GM12878 (cell line): ENCODE results near the gene TBCA.

Experiments
- CREB1 ChIP-seq: IDR thresholded peaks from 2 replicates; pipeline ENCODE4 v1.6.1; 2012; ENCODE audit warnings: low read depth, mild to moderate bottlenecking, inconsistent platforms
- MTA3 ChIP-seq: IDR thresholded peaks from 2 replicates; pipeline ENCODE4 v1.6.1; 2012; ENCODE audit warnings: low read length, inconsistent platforms, borderline replicate concordance
- POLR2A ChIP-seq: IDR thresholded peaks from 2 replicates; pipeline ENCODE4 v1.6.1; 2011; ENCODE audit warnings: low read depth, mild to moderate bottlenecking, low read length
- POLR2AphosphoS5 ChIP-seq: IDR thresholded peaks from 2 replicates; pipeline ENCODE4 v1.6.1; 2011; ENCODE audit warnings: mild to moderate bottlenecking, low read length, inconsistent platforms
- RCOR1 ChIP-seq: conservative IDR thresholded peaks from 2 replicates; pipeline ENCODE4 v1.6.1; 2012; ENCODE audit warnings: low read depth, low read length, improper control_type of control experiment
- SUPT20H ChIP-seq: IDR thresholded peaks from 2 replicates; pipeline ENCODE4 v1.6.1; 2011; ENCODE audit warnings: low read depth, mild to moderate bottlenecking, low read length, moderate library complexity, borderline replicate concordance; ENCODE audit not compliant: control insufficient read depth
- TF ChIP-seq, protein P1 (sequence below), 3 experiments: IDR thresholded peaks in 2 of 3; conservative IDR thresholded peaks in 1 of 3; 2 replicates each; pipeline ENCODE4 v1.5.1; 2011; ENCODE audit warnings: low read depth in 3 of 3, low read length in 3 of 3, mild to moderate bottlenecking in 3 of 3, control low read depth in 2 of 3, moderate library complexity in 2 of 3, inconsistent platforms in 1 of 3, mixed read lengths in 1 of 3; ENCODE audit not compliant: control insufficient read depth in 2 of 3, insufficient read depth in 1 of 3; ENCODE audit errors: extremely low read depth in 1 of 3
- TF ChIP-seq, protein P2 (sequence below): IDR thresholded peaks from 2 replicates; pipeline ENCODE4 v1.6.1; 2011; ENCODE audit warnings: low read depth, mild to moderate bottlenecking, low read length, moderate library complexity, borderline replicate concordance; ENCODE audit errors: extremely low read depth
- TF ChIP-seq, protein P3 (sequence below): fragments of 450-650 bp; formaldehyde crosslinking; IDR thresholded peaks from 2 replicates; pipeline ENCODE4 v1.4.0; 2022; ENCODE audit warnings: mild to moderate bottlenecking, moderate library complexity

DNA sequence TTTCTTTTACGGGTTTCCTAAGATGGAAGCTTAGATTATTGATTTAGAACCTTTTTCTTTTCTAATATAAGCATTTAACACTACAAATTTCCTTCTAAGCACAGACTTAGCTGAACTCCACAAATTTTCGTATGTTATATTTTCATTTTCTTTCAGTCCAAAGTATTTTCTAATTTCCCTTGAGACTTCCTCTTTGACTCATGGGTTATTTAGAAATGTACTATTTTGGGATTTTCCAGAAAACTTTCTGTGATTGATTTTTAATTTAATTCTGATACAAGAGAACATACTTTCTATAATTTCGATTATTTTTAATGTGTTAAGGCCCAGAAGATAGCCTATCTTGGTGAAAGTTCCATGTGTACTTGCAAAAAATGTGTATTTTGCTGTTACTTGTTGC, 19.7 kb upstream of the TBCA start:
- TF ChIP-seq, protein P1, sequence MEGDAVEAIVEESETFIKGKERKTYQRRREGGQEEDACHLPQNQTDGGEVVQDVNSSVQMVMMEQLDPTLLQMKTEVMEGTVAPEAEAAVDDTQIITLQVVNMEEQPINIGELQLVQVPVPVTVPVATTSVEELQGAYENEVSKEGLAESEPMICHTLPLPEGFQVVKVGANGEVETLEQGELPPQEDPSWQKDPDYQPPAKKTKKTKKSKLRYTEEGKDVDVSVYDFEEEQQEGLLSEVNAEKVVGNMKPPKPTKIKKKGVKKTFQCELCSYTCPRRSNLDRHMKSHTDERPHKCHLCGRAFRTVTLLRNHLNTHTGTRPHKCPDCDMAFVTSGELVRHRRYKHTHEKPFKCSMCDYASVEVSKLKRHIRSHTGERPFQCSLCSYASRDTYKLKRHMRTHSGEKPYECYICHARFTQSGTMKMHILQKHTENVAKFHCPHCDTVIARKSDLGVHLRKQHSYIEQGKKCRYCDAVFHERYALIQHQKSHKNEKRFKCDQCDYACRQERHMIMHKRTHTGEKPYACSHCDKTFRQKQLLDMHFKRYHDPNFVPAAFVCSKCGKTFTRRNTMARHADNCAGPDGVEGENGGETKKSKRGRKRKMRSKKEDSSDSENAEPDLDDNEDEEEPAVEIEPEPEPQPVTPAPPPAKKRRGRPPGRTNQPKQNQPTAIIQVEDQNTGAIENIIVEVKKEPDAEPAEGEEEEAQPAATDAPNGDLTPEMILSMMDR (IDR thresholded peaks at IDR 0.05 in 2 of 3, conservative IDR thresholded peaks at IDR 0.05 in 1 of 3; ENCODE audit: control insufficient read depth in 2 of 3, extremely low read depth in 1 of 3, insufficient read depth in 1 of 3, low read depth in 3 of 3, low read length in 3 of 3), result no peak
- TF ChIP-seq RCOR1, result no peak
- TF ChIP-seq POLR2AphosphoS5, result no peak
- TF ChIP-seq, protein P2, sequence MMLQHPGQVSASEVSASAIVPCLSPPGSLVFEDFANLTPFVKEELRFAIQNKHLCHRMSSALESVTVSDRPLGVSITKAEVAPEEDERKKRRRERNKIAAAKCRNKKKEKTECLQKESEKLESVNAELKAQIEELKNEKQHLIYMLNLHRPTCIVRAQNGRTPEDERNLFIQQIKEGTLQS, result no peak
- no peak for TF ChIP-seq MTA3
- no peak for TF ChIP-seq SUPT20H
- TF ChIP-seq, protein P3, sequence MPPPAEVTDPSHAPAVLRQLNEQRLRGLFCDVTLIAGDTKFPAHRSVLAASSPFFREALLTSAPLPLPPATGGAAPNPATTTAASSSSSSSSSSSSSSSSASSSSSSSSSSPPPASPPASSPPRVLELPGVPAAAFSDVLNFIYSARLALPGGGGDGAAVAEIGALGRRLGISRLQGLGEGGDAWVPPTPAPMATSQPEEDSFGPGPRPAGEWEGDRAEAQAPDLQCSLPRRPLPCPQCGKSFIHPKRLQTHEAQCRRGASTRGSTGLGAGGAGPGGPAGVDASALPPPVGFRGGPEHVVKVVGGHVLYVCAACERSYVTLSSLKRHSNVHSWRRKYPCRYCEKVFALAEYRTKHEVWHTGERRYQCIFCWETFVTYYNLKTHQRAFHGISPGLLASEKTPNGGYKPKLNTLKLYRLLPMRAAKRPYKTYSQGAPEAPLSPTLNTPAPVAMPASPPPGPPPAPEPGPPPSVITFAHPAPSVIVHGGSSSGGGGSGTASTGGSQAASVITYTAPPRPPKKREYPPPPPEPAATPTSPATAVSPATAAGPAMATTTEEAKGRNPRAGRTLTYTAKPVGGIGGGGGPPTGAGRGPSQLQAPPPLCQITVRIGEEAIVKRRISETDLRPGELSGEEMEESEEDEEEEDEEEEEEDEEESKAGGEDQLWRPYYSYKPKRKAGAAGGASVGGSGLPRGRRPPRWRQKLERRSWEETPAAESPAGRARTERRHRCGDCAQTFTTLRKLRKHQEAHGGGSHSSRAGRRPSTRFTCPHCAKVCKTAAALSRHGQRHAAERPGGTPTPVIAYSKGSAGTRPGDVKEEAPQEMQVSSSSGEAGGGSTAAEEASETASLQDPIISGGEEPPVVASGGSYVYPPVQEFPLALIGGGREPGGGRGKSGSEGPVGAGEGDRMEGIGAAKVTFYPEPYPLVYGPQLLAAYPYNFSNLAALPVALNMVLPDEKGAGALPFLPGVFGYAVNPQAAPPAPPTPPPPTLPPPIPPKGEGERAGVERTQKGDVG (CRISPR knock-in tag), result no peak
- TF ChIP-seq POLR2A, result no peak
- TF ChIP-seq CREB1, result no peak
